Brain pericyte (primary cell): Measurements from ENCODE around the gene NFS1.

ENCODE experiments used
- DNase-seq: peaks from one replicate; pipeline ENCODE4 v3.0.0-alpha.2; 2012; ENCODE audit warnings: low read depth, low spot score

The NFS1 gene

GRCh38 chr20:35680452-35681183, 18.5 kb downstream of the NFS1 start:
- no peak for DNase-seq

DNA sequence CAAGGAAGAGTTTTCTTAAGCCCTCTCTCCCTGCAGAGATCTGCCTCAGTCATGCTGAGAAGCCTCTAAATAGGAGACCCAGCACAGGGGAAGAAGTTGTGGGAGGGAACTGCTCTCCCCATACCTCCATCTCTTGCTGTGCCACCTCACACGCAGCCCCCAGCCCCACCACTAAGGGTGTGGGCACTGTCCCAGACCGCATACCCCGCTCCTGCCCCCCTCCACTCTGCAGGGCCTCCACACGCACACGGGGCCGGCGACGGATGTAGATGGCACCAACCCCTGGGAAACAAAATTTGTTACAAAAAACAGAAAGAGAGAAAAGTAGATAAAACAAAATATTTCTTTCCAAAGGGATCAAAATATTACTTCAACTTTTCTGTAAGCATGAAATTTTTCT, 24.2 kb downstream of the NFS1 start:
- no peak for DNase-seq

- no peak for DNase-seq
Observed at GRCh38 chr20:35673884-35674283, 25.3 kb downstream of the NFS1 start.

GRCh38 chr20:35669681-35670080, 29.5 kb downstream of the NFS1 start:
- no peak for DNase-seq

- no peak for DNase-seq
Observed at GRCh38 chr20:35669221-35669620, 29.9 kb downstream of the NFS1 start.

DNA sequence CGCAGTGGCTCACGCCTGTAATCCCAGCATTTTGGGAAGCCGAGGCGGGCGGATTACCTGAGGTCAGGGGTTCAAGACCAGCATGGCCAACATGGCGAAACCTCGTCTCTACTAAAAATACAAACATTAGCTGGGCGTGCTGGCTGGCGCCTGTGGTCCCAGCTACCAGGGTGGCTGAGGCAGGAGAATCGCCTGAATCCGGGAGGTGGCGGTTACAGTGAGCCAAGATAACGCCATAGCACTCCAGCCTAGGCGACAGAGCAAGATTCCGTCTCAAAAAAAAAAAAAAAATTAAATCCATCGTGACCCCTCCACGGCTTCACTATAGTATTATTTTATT, 33.2 kb downstream of the NFS1 start:
- no peak for DNase-seq

GRCh38 chr20:35664466-35665206, 34.5 kb downstream of the NFS1 start, which contains the start of the genes CPNE1 and RBM12:
TSS of gene CPNE1 (minus strand) at chr20:35664900. CDS start at chr20:35632923, 31,977 bp downstream.
TSS of gene RBM12 (minus strand) at chr20:35664900. CDS start at chr20:35655322, 9,578 bp downstream.
- peak; percentile 75 for DNase-seq

- no peak for DNase-seq
Observed at GRCh38 chr20:35663516-35664465, 35.4 kb downstream of the NFS1 start.

DNA sequence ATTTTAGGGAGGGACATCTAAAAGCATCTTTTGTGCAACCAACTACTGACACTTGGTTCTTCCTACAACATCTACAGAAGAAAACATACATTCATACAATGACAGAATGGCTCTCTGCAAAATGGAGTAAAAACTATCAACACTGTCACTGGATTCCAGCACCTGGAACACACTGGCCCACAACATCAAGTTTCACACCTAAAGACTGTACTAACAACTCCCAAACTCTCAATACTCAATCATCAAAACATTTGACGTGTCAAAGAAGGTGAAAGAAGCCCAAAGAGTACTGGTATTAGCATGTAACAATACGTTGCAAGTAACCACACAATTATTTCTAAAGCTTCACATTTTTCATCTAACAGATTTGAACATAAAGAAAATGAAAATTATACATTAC, 36.6 kb downstream of the NFS1 start:
- no peak for DNase-seq

DNA sequence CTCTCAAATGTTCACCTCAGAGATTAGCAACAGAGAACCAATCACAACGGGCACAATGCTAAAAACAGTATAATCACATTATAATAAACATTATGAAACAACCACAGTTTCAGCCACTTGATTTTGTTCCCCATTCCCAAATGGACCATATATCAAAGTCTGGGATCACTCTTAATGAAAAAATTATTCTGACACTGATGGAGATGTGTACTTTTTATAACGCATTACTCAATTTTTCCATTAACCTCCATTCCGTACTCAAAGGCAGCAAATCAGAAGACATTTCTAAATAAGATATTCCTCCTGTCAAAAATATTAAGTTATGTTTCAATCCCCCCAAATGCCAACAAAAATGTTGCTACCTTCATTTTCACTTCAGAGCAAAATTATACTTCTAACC, 37.2 kb downstream of the NFS1 start:
- DNase-seq = no peak

- no peak for DNase-seq
Observed at GRCh38 chr20:35661053-35661452, 38.1 kb downstream of the NFS1 start.

GRCh38 chr20:35660122-35660937, 38.8 kb downstream of the NFS1 start:
- no peak for DNase-seq

- DNase-seq = no peak
Observed at GRCh38 chr20:35657271-35657670, 41.9 kb downstream of the NFS1 start.

DNA sequence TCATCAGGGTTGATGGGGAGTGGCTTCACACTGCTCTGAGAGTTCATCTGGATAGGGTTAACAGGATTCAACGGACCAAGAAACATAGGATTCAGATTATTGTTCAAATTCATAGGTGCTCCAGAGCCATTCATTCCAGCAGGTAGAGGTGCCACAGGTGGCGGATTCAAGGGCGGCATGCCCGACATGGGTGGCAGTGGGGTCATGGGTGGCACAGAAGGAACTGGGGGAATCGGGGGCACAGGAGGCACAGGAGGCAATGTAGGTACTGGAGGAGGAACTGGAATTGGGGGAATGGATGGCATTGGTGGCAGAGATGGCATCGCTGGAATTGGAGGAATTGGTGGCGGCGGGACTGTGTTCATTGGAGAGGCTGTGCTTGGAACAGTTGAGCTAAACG, 44.7 kb downstream of the NFS1 start:
- DNase-seq = no peak

- no peak for DNase-seq
Observed at GRCh38 chr20:35653893-35654292, 45.3 kb downstream of the NFS1 start.

GRCh38 chr20:35653430-35653734, 45.8 kb downstream of the NFS1 start:
- no peak for DNase-seq

GRCh38 chr20:35652641-35653429, 46.3 kb downstream of the NFS1 start:
- no peak for DNase-seq

DNA sequence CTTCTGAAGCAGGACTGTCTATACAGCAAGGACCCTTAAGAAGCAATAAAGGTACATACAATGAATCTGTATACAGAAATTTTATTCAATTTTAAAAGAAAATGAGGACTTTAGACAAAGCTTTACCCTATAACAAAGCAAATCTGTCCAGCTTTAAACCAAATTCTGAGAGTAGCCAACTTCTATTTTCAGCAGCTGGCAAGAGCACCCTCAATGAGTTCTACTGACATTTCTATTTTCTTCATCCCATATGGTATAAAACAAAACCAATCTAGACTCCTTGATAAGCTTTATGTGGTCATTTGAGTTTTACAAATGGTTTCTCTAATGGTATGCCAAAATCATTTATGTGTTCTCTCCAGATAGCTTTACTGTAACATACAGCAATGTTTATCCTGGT, 47.2 kb downstream of the NFS1 start:
- DNase-seq = no peak

DNA sequence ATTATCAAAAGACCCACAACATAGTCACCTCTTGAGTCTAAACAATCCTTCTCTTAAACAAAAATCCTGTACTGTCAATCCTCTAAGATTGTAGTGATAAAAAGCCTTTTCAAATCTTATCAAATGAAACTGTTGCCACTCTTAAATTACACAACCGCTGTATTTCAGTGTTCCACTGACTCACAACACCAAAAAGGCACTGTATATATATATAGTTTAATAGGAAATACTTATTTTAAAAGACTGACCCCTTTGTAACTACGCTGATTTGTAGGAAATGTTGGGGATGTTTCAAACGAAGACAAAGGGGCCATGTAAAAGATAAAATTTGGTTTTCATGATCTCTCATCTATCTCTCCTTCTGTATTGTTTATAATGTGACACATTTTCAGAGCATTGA, 48.5 kb downstream of the NFS1 start:
- no peak for DNase-seq

DNA sequence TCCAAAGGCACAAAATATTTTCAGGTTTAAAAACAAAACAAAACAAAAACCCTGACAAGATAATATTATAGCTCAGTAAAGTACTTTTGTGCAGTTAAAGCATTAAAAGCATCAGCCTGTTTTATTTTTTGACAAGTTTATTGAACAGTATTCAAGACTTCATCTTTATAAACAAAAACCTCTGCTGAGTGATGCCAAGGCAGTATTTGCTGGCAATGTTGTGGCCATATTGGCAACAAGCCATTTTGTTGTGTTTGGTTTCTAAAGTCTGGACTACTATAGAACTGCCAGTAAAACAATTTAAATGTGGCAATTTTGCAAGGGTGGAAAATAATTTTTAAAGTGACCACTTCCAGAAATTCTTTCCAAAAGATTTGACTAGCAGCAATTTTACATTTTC, 50.3 kb downstream of the NFS1 start:
- DNase-seq = no peak

- no peak for DNase-seq
Observed at GRCh38 chr20:35644806-35645205, 54.3 kb downstream of the NFS1 start.
